ENCODE data around the gene GLYAT. TPM values are rescaled to one million over a fixed set of nuclear protein-coding genes. Genes with fewer than 3 reads are reported as not detected.

GLYAT gene
- total RNA-seq, 3 donors from 2014 or later (not counting 1 experiment from before 2014, with no cell fraction given), result not detected

DNA sequence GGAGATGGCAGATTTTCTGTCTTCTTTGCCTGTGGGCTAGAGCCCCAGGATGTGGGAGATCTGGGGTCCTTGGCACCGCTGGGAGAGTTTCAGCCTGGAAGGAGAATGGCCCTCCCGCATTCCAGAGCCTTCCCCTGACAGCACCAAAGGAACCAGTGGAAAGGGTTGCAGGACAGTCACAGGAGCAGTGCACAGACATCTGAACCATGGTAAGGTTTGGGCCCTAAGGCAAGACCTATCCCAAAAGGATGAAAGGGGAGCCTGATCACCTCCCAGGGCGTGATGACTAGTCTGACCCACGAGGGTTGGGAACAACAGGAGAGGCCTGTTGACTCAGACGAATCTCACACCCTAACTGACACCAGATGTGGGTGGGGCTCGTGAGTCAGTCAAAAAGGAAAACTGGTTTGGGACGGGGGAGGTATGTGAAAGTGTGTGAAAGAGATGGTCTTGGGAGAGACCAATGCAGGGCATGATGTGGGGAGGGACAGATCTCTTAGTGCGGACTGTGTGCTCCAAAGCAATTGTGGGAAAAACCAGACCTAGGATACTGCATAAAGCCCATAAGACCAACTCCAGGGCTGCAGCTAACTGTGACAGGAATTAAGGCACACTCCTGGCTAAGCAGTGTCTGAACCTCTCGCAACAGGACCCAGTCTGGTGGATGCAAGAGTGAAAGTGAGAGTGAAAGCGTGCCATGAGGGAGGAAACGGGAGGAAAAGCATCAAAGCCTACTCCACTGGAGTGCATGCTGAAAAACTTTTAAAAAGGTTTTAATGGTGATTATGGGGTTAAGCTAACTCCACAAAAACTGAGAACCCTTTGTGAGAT lies 39.1 kb upstream of the GLYAT start:
- Histone ChIP-seq H3K36me3 (ENCODE audit: control insufficient read depth, insufficient read depth, low read length) (no peaks in the 10 kb centered on the region), H3K9me3 (ENCODE audit: control insufficient read depth, insufficient read depth, low read length) (no peaks in the 10 kb centered on the region), H3K4me3 (ENCODE audit: low read length) (no peak overlapping the region), H3K4me1 (ENCODE audit: control insufficient read depth, insufficient read depth, low read length) (no peaks in the 10 kb centered on the region), H3K27me3 (ENCODE audit: control insufficient read depth, insufficient read depth, low read length) (no peaks in the 10 kb centered on the region), H3K27ac (ENCODE audit: low read length) (no peak overlapping the region)
- DNase-seq (no peak), ATAC-seq (no peak)
- Mint-ChIP-seq H3K27ac (no peak overlapping the region), H3K4me3 (no peak overlapping the region), H3K36me3 (no peaks in the 10 kb centered on the region), H3K9me3 (no peaks in the 10 kb centered on the region), H3K27me3 (ENCODE audit: low read depth in 2 of 2) (peaks cover 0 to 7% of the 10 kb centered on the region in 2 donors), H3K4me1 (no peaks in the 10 kb centered on the region)
- intact Hi-C loops (cut with micrococcal nuclease), result no loop called here
- WGBS (ENCODE audit: insufficient coverage), result 81% methylated on average over 11 of the region's 11 CpGs
- no peak for TF ChIP-seq CTCF (IDR thresholded peaks at IDR 0.05)

DNA sequence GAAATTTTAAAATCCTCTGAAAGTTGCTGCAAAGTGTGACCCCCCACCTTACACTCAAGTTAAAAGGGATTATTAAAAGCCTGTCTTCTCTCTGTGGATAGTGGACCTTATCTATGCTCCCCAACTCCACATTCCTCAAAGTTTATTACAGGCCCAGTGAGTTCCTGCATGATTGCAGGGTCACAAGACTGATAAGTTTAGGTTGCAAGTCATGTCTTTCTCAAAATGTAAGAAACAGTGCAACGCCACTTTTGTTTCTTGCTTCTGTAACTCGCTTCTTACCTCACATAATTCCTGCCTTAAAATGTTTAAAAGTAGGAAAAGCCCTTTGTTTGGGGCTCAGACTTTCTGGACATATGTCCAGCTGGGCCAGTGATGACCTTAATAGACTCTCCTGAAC lies 38.4 kb upstream of the GLYAT start:
- H3K4me1 Mint-ChIP-seq, result no peaks in the 10 kb centered on the region
- Histone ChIP-seq H3K9me3 (ENCODE audit: control insufficient read depth, insufficient read depth, low read length) (no peaks in the 10 kb centered on the region), H3K4me3 (ENCODE audit: low read length) (no peak overlapping the region), H3K27ac (ENCODE audit: low read length) (no peak overlapping the region), H3K36me3 (ENCODE audit: control insufficient read depth, insufficient read depth, low read length) (no peaks in the 10 kb centered on the region), H3K27me3 (ENCODE audit: control insufficient read depth, insufficient read depth, low read length) (no peaks in the 10 kb centered on the region), H3K4me1 (ENCODE audit: control insufficient read depth, insufficient read depth, low read length) (no peaks in the 10 kb centered on the region)
- ATAC-seq, result no peak
- intact Hi-C loops (cut with micrococcal nuclease), result no loop called here
- 94% methylated on average over 2 of the region's 2 CpGs for WGBS (ENCODE audit: insufficient coverage)
- DNase-seq, result no peak
- H3K27me3 Mint-ChIP-seq (ENCODE audit: low read depth in 2 of 2), result peaks cover 3 to 7% of the 10 kb centered on the region in 2 donors
- H3K36me3 Mint-ChIP-seq, result no peaks in the 10 kb centered on the region
- no peak for TF ChIP-seq CTCF (IDR thresholded peaks at IDR 0.05)
- H3K9me3 Mint-ChIP-seq, result no peaks in the 10 kb centered on the region
- H3K4me3 Mint-ChIP-seq, result no peak overlapping the region
- H3K27ac Mint-ChIP-seq, result no peak overlapping the region

- Histone ChIP-seq H3K9me3 (ENCODE audit: control insufficient read depth, insufficient read depth, low read length) (no peaks in the 10 kb centered on the region), H3K27me3 (ENCODE audit: control insufficient read depth, insufficient read depth, low read length) (no peaks in the 10 kb centered on the region), H3K36me3 (ENCODE audit: control insufficient read depth, insufficient read depth, low read length) (no peaks in the 10 kb centered on the region), H3K4me3 (ENCODE audit: low read length) (no peak overlapping the region), H3K4me1 (ENCODE audit: control insufficient read depth, insufficient read depth, low read length) (no peaks in the 10 kb centered on the region), H3K27ac (ENCODE audit: low read length) (no peak overlapping the region)
- Mint-ChIP-seq H3K36me3 (no peaks in the 10 kb centered on the region), H3K9me3 (no peaks in the 10 kb centered on the region), H3K4me3 (no peak overlapping the region), H3K27ac (no peak overlapping the region), H3K27me3 (ENCODE audit: low read depth in 2 of 2) (peaks cover 6 to 9% of the 10 kb centered on the region in 2 donors), H3K4me1 (no peaks in the 10 kb centered on the region)
- no CpG with 5 or more reads among the region's 2 CpGs for WGBS (ENCODE audit: insufficient coverage)
- intact Hi-C loops (cut with micrococcal nuclease), result no loop called here
- no peak for TF ChIP-seq CTCF (IDR thresholded peaks at IDR 0.05)
- ATAC-seq (no peak), DNase-seq (no peak)
Observed at GRCh38 chr11:58769308-58769707, 37.6 kb upstream of the GLYAT start.

DNA sequence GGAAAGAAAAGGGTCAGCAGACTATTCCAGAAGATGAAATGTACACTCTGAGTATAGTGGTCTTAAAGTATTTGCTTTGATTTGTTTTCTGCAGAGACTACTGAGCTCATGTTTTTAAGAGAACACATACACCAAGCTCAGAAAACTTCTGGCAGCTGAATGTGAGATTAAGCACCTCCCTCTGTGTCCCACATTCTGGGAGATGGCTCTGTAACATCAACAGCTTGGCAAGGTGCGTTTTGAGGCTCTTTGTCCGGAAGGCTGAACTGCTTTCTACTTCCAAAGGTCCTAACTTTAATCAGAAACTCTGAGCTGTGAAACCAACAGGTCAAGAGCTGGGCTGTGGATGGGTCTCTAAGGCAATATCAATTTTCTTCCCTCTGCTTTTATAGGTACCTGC lies 36.4 kb upstream of the GLYAT start:
- no peak overlapping the region for H3K4me3 Mint-ChIP-seq
- ATAC-seq (no peak), DNase-seq (no peak)
- peaks cover 6 to 9% of the 10 kb centered on the region in 2 donors for H3K27me3 Mint-ChIP-seq (ENCODE audit: low read depth in 2 of 2)
- no peaks in the 10 kb centered on the region for H3K36me3 Mint-ChIP-seq
- intact Hi-C loops (cut with micrococcal nuclease), result no loop called here
- Histone ChIP-seq H3K4me1 (ENCODE audit: control insufficient read depth, insufficient read depth, low read length) (no peaks in the 10 kb centered on the region), H3K4me3 (ENCODE audit: low read length) (no peak overlapping the region), H3K9me3 (ENCODE audit: control insufficient read depth, insufficient read depth, low read length) (no peaks in the 10 kb centered on the region), H3K27ac (ENCODE audit: low read length) (no peak overlapping the region), H3K36me3 (ENCODE audit: control insufficient read depth, insufficient read depth, low read length) (no peaks in the 10 kb centered on the region), H3K27me3 (ENCODE audit: control insufficient read depth, insufficient read depth, low read length) (no peaks in the 10 kb centered on the region)
- no peaks in the 10 kb centered on the region for H3K9me3 Mint-ChIP-seq
- TF ChIP-seq CTCF (IDR thresholded peaks at IDR 0.05), result no peak
- H3K4me1 Mint-ChIP-seq, result no peaks in the 10 kb centered on the region
- WGBS (ENCODE audit: insufficient coverage), result 72% methylated on average over 2 of the region's 2 CpGs
- no peak overlapping the region for H3K27ac Mint-ChIP-seq

Data from natural killer cell (primary cell).